Liver (tissue), 9 donors: ENCODE measurements around the gene AIPL1. TPM values are rescaled to one million over a fixed set of nuclear protein-coding genes. Genes with fewer than 3 reads are reported as not detected.

Experiments
- DNase-seq: peaks from one replicate; pipeline ENCODE4 v3.0.0-alpha.2; 2017; ENCODE audit warnings: low spot score
- H3K27ac ChIP-seq, 2 donors: one replicate each; pipeline ENCODE4 v1.7.0; 2013; ENCODE audit warnings: inconsistent platforms in 2 of 2, low read length in 2 of 2, control low read depth in 1 of 2, low read depth in 1 of 2, mild to moderate bottlenecking in 1 of 2
- H3K27me3 ChIP-seq, 4 donors: one replicate each; pipeline versions ENCODE4 v1.6.1 to v1.7.0; 2013; ENCODE audit warnings: low read length in 3 of 4, inconsistent platforms in 1 of 4, mild to moderate bottlenecking in 1 of 4, moderate library complexity in 1 of 4; ENCODE audit not compliant: control insufficient read depth in 4 of 4, insufficient read depth in 4 of 4
- H3K36me3 ChIP-seq, 4 donors: one replicate each; pipeline versions ENCODE4 v1.6.1 to v1.7.0; 2013; ENCODE audit warnings: low read length in 3 of 4, mild to moderate bottlenecking in 3 of 4, low read depth in 1 of 4, moderate library complexity in 1 of 4; ENCODE audit not compliant: control insufficient read depth in 4 of 4, insufficient read depth in 3 of 4
- H3K4me1 ChIP-seq, 4 donors: one replicate each; pipeline versions ENCODE4 v1.6.1 to v1.7.0; 2013; ENCODE audit warnings: low read length in 3 of 4, mild to moderate bottlenecking in 3 of 4, moderate library complexity in 1 of 4; ENCODE audit not compliant: control insufficient read depth in 4 of 4, insufficient read depth in 4 of 4
- H3K4me3 ChIP-seq, 3 donors: one replicate each; pipeline versions ENCODE4 v1.6.1 to v1.7.0; 2013; ENCODE audit warnings: low read length in 3 of 3, control low read depth in 1 of 3, low read depth in 1 of 3, mild to moderate bottlenecking in 1 of 3
- H3K9ac ChIP-seq, 2 donors: one replicate each; pipeline ENCODE4 v1.7.0; 2013; ENCODE audit warnings: low read length in 2 of 2, mild to moderate bottlenecking in 2 of 2, moderate library complexity in 2 of 2, control low read depth in 1 of 2, low read depth in 1 of 2
- H3K9me3 ChIP-seq, 4 donors: one replicate each; pipeline versions ENCODE4 v1.6.1 to v1.7.0; 2013; ENCODE audit warnings: low read length in 3 of 4; ENCODE audit not compliant: control insufficient read depth in 4 of 4
- ATF3 ChIP-seq: IDR thresholded peaks from 2 replicates; pipeline ENCODE4 v1.6.1; 2016; ENCODE audit warnings: antibody characterized with exemption
- CTCF ChIP-seq: fragments of 150-350 bp; IDR thresholded peaks from 2 replicates; pipeline ENCODE4 v1.5.1; 2017; ENCODE audit warnings: improper control_type of control experiment, low read depth, low read length; ENCODE audit not compliant: missing input control
- FOXA1 ChIP-seq: IDR thresholded peaks from 2 replicates; pipeline ENCODE4 v1.6.1; 2016; ENCODE audit warnings: antibody characterized with exemption
- FOXA2 ChIP-seq: IDR thresholded peaks from 2 replicates; pipeline ENCODE4 v1.6.1; 2016; ENCODE audit warnings: antibody characterized with exemption
- GABPA ChIP-seq, 2 donors: IDR thresholded peaks in 1 of 2; conservative IDR thresholded peaks in 1 of 2; 2 replicates each; pipeline ENCODE4 v1.6.1; 2016; ENCODE audit warnings: antibody characterized with exemption in 2 of 2, mild to moderate bottlenecking in 1 of 2, moderate library complexity in 1 of 2
- HNF4A ChIP-seq, 2 donors: conservative IDR thresholded peaks; 2 replicates each; pipeline ENCODE4 v1.6.1; 2016; ENCODE audit warnings: antibody characterized with exemption in 2 of 2, mild to moderate bottlenecking in 2 of 2
- HNF4G ChIP-seq: IDR thresholded peaks from 2 replicates; pipeline ENCODE4 v1.6.1; 2016; ENCODE audit warnings: antibody characterized with exemption
- REST ChIP-seq: IDR thresholded peaks from 2 replicates; pipeline ENCODE4 v1.6.1; 2016; ENCODE audit warnings: antibody characterized with exemption, mild to moderate bottlenecking
- RXRA ChIP-seq, 2 donors: IDR thresholded peaks; 2 replicates each; pipeline ENCODE4 v1.6.1; 2017 to 2018; ENCODE audit warnings: antibody characterized with exemption in 2 of 2, mild to moderate bottlenecking in 1 of 2
- SP1 ChIP-seq: IDR thresholded peaks from 2 replicates; pipeline ENCODE4 v1.6.1; 2018; ENCODE audit warnings: antibody characterized with exemption, mild to moderate bottlenecking
- TAF1 ChIP-seq: conservative IDR thresholded peaks from 2 replicates; pipeline ENCODE4 v1.6.1; 2016; ENCODE audit warnings: antibody characterized with exemption, mild to moderate bottlenecking
- YY1 ChIP-seq: IDR thresholded peaks from 2 replicates; pipeline ENCODE4 v1.6.1; 2016; ENCODE audit warnings: antibody characterized with exemption, mild to moderate bottlenecking
- ZBTB33 ChIP-seq: IDR thresholded peaks from 2 replicates; pipeline ENCODE4 v1.6.1; 2016; ENCODE audit warnings: antibody characterized with exemption
- WGBS: extraction: QIAGEN DNeasy Blood & Tissue Kit; methylation state at CpG from one replicate; pipeline ENCODE4 v1.1.7; 2013; 5-methylcytosine and 5-hydroxymethylcytosine counted together
- polyA plus RNA-seq, 2 donors: library from polyadenylated mRNA; stranded (reverse) in 1 of 2; unstranded in 1 of 2; fragments of 200-250 nt in 1 of 2; fragments of >200 nt in 1 of 2; fragmentation: Nextera tagmentation in 1 of 2; extraction: Ambion mirVana in 1 of 2; gene quantifications; one replicate each; pipeline versions ENCODE4 v1.2.1 to v1.2.3, GENCODE V29; 2013 to 2015
- total RNA-seq, 2 donors: library from RNA; depleted of rRNA; stranded (reverse); fragments of >200 nt; gene quantifications; one replicate each; pipeline ENCODE4 v1.2.3, GENCODE V29; 2014
- donor health status: healthy.
- donor health status: healthy.
- donor health status: healthy.
- donor health status: healthy.
- donor health status: healthy.

Gene AIPL1
- total and polyA plus RNA-seq, 4 donors = not detected

GRCh38 chr17:6393351-6393952 is 41.5 kb downstream of the AIPL1 start:
- peaks cover 0 to 10% (median 2%) of the 10 kb centered on the region in 4 donors for H3K27me3 ChIP-seq
- no peak overlapping the region for H3K4me3 ChIP-seq
- WGBS = 41% methylated on average over 15 of the region's 15 CpGs
- peaks cover 0 to 8% (median 3%) of the 10 kb centered on the region in 4 donors for H3K4me1 ChIP-seq
- H3K36me3 ChIP-seq = no peaks in the 10 kb centered on the region
- DNase-seq = no peak
- H3K9me3 ChIP-seq = no peaks in the 10 kb centered on the region
- no peak overlapping the region for H3K27ac ChIP-seq
- TF ChIP-seq SP1 (no peak), TAF1 (no peak), YY1 (no peak), FOXA1 (no peak), GABPA (IDR thresholded peaks at IDR 0.05 in 1 of 2, conservative IDR thresholded peaks at IDR 0.05 in 1 of 2) (no peak), CTCF (no peak), ZBTB33 (no peak), RXRA (IDR thresholded peaks at IDR 0.05) (no peak), FOXA2 (no peak), HNF4G (no peak), HNF4A (conservative IDR thresholded peaks at IDR 0.05) (no peak), ATF3 (no peak)
- no peak overlapping the region for H3K9ac ChIP-seq

GRCh38 chr17:6392609-6393350 is 42.1 kb downstream of the AIPL1 start:
- Histone ChIP-seq H3K9ac (no peak overlapping the region), H3K4me1 (peaks cover 0 to 8% (median 3%) of the 10 kb centered on the region in 4 donors), H3K9me3 (no peaks in the 10 kb centered on the region), H3K27me3 (peaks cover 0 to 10% (median 2%) of the 10 kb centered on the region in 4 donors), H3K27ac (no peak overlapping the region), H3K4me3 (no peak overlapping the region), H3K36me3 (no peaks in the 10 kb centered on the region)
- DNase-seq = no peak
- 32% methylated on average over 13 of the region's 13 CpGs for WGBS
- TF ChIP-seq SP1 (peak; percentile 37), REST (no peak), HNF4A (conservative IDR thresholded peaks at IDR 0.05) (peak; percentile 36 to 59)
